Hepatic stellate cell (primary cell): Measurements from ENCODE around the gene PIH1D2.
"Not testable (repeated sequence)": the region's sequence is repeated elsewhere in the genome, so short reads cannot be mapped to it uniquely, and the experiment has no call there.

Source experiments
- DNase-seq: peaks from one replicate; pipeline ENCODE4 v3.0.0; 2011; ENCODE audit warnings: low spot score

Gene PIH1D2

GRCh38 chr11:112051768-112052167, 22.0 kb downstream of the PIH1D2 start:
- no peak for DNase-seq

DNA sequence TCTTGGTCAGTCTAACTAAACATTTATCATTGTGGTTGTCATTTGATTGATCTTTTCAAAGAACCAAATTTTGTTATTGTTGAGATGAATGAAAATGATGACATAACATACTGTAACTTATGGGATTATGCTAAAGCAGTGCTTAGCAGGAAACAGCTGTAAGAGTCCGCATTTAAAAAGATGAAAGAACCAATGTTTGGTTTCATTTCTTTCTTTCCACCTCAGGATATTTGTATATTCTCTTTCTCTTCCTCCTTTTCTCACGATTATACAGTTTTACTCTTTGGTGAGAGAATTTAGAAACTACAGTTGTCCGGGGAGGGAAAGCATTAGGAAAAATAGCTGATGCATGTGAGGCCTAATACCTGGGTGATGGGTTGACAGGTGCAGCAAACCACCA, 23.1 kb downstream of the PIH1D2 start:
- DNase-seq = no peak

DNA sequence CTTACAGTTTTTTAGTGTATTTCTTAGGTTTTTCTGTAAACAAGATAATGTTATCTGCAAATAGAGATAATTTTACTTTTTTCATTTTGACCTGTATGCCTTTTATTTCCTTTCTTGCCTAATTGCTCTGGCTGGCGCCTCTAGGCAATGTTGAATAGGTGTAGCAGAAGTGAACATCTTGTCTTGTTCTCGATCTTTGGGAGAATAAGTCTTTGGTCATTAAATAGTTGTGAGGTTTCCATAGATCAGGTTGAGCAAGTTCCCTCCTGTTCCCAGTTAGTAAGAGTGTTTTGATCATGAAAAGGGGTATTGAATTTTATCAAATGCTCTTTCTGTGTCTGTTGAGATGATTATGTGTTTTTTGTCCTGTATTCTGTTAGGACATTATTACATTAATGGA, 24.0 kb downstream of the PIH1D2 start:
- no peak for DNase-seq

- DNase-seq = not testable (repeated sequence)
These were observed 25.6 kb downstream of the PIH1D2 start for GRCh38 chr11:112048256-112048655.

- DNase-seq = not testable (repeated sequence)
These were observed 27.2 kb downstream of the PIH1D2 start for GRCh38 chr11:112046647-112047046.

DNA sequence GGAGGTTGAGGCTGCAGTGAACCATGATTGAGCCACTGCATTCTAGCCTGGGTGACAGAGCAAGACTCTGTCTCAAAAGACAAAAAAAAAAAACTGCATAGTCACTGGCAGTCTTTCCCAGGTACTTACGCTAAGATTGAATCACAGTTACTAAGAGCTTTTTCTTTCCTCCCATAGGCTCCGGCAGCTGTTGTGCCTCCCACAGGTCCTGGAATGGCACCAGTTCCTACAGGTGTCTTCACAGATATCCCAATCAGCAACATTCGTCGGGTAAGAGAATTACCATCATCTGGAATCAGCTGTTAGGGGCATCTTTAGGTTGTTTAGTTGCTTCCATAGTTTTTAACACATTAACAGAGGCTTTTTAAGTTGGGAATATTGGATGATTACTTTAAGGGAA, 28.9 kb downstream of the PIH1D2 start:
- no peak for DNase-seq

- DNase-seq = no peak
These were observed 30.9 kb downstream of the PIH1D2 start for GRCh38 chr11:112042961-112043304.

DNA sequence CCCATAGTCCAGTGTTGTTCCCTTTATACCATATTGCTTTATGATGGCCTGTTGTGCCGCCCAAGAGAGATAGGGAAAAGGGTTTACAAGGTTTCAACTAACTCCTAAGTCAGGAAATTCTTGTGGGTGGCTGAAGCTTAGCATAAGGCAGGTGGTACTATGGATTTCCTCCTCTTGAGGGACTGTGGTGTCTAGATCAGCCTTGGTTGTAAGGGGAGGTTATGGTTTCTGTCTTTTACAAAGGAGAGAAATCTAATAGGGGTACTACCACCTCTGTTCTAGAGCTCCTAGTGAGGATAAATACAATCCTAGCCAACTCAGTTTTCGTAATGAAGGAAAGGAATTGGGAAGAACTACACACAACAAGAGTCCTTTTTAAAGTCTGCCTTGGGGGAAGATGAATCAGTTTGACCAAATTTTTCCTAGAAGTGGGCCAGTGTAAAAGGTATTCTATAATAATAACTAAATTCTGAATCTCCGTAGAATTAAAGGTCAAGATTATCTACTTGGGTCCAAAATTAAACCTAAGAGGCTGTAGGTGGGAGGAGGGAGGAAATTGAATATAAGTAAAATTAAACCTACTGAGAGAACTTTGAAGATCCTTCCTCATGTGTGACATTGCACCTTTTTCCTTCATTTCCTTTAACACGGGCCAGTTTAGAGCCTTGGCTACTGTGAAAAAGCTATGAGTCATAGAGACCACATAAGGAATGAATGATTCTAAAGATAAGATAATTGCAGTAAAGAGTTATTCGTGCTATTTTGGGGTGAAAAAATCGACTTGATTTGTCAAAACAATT, 31.5 kb downstream of the PIH1D2 start:
- no peak for DNase-seq

- DNase-seq = no peak
These were observed 36.3 kb downstream of the PIH1D2 start for GRCh38 chr11:112037527-112037926.

DNA sequence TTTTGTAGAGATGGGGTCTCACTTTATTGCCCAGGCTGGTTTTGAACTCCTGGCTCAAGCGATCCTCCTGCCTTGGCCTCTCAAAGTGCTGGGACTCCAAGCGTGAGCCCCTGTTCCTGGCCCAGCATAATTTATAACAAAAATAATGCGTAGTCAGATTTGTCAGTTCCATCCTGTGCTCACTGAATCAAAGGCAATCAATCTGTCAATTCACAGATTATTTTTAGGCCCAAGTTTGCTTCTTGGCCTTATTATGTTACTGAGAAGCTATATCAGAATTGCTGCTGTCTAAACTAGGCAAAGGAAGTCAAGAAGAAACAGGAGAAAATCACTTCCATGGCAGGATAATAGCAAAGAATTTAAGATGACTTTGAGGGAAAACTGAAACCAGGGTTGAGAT, 39.9 kb downstream of the PIH1D2 start:
- DNase-seq = no peak

- DNase-seq = no peak
These were observed 44.4 kb downstream of the PIH1D2 start for GRCh38 chr11:112029460-112029859.

DNA sequence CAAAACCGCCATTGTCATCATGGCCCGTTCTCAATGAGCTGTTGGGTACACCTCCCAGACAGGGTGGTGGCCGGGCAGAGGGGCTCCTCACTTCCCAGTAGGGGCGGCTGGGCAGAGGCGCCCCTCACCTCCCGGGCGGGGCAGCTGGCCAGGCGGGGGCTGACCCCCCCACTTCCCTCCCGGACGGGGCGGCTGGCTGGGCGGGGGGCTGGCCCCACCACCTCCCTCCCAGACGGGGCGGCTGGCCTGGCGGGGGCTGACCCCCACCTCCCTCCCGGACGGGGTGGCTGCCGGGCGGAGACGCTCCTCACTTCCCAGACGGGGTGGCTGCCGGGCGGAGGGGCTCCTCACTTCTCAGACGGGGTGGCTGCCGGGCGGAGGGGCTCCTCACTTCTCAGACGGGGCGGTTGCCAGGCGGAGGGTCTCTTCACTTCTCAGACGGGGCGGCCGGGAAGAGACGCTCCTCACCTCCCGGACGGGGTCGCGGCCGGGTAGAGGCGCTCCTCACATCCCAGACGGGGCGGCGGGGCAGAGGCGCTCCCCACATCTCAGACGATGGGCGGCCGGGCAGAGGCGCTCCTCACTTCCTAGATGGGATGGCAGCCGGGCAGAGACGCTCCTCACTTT, 46.9 kb downstream of the PIH1D2 start:
- not testable (repeated sequence) for DNase-seq

GRCh38 chr11:112025707-112026106, 48.1 kb downstream of the PIH1D2 start:
- peak; percentile 38 for DNase-seq

GRCh38 chr11:112024773-112025678, 48.8 kb downstream of the PIH1D2 start, which contains the start of gene DLAT:
Gene DLAT, plus strand, starts transcription at chr11:112025408. Its CDS starts 65 bp downstream, at chr11:112025473.
- peak; percentile 83 for DNase-seq

- no peak for DNase-seq
These were observed 49.5 kb downstream of the PIH1D2 start for GRCh38 chr11:112024178-112024772.

DNA sequence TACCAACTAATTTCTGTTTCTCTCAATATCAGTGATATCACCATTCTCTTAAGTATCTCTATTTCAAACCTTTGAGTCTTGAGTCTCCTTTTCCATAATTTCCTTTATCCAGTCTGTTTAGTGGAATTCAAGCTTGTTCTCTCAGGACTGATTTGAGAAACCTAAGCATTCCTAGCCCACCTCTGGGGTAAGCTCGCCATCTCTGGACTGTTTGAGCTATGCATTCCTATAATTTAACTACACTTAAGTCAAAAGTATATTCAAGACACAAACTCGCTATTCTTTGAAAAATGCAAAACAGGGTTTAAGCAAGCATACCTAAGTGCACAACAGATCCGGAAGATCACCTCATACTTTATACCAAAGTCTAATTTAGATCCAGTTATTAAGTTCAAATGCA, 50.7 kb downstream of the PIH1D2 start:
- DNase-seq = no peak

DNA sequence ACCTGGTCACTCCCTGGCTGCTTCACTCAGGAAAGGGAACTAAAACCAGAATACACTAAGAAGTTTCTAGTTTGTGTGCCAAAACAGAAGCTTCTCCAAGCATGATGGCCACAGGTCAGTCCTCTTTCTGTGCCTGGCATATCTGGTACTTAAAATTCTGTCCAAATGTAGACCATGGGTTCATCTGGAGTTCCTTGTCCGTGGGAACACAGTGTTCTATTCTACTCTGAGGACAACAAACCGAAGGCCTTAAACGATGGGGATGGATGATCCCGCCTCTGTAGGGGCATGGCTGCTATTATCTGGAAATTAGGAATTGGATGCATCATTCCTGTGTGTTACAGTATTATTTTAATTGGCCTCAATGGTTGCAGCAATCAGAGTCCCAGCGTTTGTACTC, 54.8 kb downstream of the PIH1D2 start:
- DNase-seq = no peak
